HG03175 (cell line): Measurements from ENCODE around the gene TMCC3.

Experiments
- ATAC-seq: cut with Tn5 transposase; IDR thresholded peaks from one replicate; pipeline ENCODE4 v1.9.1; 2021; ENCODE audit warnings: mild to moderate bottlenecking, moderate library complexity; ENCODE audit not compliant: unreplicated experiment

The TMCC3 gene

DNA sequence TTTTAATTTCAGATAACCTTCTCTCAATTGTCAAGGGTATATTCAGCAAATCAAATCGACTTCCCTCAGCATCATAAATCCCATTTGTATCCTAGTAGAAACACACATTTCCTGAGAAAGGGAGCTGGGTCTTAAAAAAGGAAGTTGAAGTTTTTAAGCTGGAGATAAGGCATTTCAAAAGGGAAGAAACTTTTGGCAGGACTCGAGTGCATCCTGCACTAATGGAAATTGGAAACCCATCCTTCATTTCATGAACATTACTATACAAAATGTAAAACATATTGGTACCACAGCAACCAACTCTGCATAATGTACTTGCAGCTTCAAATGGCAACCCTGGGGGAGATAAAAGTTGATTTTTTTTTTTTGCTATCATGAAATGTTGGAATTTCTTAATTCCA, 23.7 kb upstream of the TMCC3 start:
- no peak for ATAC-seq

DNA sequence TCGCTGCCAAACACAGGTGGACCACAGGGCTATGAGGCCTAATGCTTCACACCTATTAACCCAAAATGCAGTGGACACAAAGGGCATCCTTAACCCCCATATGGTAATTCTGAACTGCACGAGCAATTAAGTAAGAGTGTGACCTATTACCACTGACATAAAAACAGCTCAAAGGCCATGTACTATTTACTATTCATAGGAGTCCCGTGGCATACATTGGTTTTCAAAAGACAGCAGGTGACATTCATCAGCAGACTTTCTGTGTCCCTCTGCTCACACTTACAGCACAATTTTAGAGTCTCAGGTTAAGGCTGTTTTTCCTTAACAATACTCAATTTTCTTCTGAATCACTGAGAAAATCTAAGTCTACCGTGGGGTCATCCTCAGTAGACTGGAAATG, 23.1 kb upstream of the TMCC3 start:
- ATAC-seq, result no peak

DNA sequence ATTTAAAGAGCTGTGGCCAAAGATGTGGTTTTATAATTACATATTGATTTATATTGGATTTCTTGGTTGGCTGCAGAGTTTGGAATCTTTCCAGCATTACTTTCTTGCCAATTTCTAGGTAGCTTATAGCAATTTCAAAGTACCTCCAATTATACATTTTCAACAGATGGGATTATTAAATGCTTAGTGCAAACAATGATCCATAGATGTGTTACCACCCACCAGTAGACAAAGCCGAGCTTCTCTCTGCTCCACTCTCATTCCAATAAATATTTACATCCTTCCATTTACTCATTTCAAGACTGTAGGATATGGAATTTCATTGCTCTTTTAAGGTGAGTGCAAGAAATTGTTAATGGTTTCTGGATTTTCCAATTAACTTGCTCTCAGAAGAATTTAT, 21.6 kb upstream of the TMCC3 start:
- no peak for ATAC-seq

DNA sequence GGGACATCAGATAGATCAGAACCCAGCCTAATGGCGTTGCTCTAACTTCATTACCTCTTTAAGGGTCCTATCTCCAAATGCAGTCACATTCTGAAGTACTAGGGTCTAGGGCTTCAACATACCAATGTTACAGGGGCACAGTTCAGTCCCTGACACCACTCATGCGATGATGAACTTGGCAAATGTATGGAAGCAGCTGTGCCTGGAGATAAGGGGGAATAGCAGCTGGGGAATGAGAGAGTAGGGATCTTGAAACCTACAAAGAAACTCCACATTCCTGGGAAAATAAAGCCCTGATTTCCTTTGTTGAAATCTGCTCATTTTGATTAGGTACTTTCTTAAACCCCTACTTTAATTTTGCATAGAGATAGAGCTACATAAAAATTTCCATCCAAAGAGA, 20.5 kb upstream of the TMCC3 start:
- ATAC-seq, result no peak

DNA sequence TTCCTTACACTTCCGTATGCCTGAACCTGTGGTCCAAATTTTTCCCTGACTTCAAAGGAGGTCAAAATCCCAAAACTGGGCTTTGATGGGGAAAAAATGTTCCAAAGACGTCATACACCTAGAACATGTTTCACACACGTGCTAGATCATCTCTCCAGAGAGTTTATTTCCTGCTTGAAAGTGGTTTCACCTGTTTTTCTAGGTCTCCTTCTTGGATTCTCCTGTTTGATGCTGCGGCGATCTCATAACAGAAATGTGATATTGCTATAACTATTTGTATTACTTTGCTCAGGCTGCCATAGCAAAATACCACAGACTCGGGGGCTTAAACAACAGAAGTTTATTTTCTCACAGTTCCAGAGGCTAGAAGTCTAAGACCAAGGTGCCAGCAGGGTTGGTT, 19.7 kb upstream of the TMCC3 start:
- ATAC-seq, result no peak

DNA sequence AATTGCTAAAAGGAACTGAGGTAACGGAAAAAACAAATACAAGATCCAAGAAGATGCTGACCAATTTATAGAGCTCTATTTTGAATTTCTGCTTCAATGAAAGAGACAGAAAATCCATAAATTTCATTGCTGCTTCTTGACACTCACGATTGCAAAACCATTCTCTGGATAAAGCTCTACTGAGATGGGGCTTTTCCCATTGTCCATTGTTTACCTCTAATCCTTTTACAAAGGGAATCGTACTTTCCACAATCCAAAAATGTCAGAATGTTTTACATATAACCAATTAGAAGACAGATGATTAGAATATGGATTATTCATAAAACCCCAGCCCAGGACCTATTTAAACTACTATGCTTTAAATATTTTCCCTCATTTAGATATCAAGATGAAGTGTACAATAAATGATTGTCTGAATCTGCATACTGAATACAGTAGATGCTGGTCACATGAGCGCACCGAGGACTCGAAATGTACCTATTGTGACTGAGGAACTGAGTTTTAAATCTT, 16.7 kb upstream of the TMCC3 start:
- no peak for ATAC-seq

DNA sequence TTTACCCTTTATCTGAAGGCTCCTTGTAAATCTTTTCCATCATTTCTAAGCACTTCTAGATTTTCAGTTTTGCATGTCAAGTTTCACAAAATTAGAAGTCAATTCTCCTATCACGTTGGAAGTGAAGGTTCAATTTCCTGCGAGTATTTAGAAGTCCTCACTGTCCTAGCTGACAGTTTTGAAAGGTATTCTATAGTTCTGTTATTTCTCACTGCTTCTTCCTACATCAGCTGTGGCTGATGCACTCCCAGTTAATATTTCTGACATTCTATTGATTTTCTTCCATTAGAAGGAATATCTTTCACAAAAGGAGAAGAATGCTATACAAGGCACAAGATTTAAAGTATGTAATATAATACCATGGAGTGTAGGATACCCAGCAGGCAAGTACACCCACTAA, 15.8 kb upstream of the TMCC3 start:
- ATAC-seq, result no peak

DNA sequence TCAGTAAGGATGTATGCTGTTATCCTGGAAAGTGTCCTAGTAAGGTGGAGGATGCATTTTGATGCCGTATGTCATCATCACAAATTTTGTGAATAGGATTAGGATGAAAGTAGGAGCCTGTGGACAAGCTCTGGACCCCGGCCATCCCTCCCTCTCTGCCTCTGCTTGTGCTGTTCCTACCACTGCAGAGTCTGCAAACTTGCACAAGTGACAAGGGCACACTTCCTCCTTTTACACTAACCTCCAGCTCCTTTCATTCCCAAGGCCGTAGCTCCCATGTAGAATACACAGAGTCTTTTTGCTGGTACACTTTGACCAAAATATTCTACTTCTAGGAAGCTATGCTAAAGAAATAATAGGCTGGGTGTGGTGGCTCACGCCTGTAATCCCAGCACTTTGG, 13.3 kb upstream of the TMCC3 start:
- no peak for ATAC-seq

DNA sequence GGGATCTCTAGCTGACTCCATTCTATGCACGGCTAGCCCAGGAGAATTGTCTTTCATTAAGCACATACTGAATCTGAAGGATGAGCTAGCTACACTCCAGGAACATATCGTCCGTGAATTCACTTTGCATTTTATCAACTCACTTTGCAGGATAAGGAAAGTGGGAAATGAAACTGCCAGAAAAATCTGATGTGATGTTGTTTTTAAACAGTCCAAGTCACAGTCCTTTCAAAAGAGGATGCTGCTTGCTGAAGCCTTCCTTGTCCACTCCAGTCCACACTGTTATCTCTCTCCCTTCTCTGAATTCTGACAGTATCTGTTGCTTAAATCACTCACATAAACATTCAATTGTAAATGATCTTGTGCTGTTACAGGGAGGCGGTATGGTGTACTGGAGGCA, 12.7 kb upstream of the TMCC3 start:
- no peak for ATAC-seq

DNA sequence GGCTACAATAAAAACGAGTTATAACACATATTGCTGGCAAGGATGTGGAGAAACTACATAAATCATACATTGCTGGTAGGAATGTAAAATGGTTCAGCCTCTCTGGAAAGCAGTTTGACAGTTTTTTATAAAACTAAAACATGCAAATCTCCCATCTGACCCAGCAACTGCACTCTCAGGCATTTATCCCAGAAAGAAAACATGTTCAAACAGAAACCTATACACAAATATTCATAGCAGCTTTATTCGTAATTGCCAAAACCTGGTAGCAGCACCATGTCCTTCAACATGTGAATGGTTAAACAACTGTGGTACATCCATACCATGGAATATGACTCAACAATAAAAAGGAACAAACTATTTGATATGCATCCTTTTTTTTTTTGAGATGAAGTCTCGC, 10.1 kb upstream of the TMCC3 start:
- ATAC-seq, result no peak

DNA sequence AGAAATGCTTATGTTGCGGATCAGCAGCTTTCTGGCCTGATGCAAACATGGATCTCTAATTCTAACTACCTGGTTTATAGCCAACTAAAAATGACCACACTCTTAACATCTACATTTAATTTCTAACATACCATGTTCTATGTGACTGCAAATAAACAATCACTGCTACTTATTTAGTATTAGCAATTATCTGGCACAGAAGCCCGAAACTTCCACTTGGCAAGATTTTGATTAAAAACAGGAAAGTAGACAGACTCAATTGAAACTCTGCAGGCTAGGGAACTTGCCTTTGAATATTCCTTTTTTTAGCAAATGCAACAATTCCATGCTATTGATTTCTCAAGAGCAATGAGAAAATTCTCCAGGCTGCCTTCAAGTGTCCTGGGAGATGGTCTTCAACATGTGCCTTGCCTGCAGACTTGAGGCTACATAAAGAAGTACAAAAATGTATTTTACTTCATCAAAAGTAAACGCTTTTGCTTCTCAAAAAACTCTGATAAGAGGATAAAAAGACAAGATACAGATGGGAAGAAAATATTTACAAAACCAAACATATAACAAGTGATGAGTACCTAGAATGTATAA, 9.1 kb upstream of the TMCC3 start:
- ATAC-seq, result no peak

DNA sequence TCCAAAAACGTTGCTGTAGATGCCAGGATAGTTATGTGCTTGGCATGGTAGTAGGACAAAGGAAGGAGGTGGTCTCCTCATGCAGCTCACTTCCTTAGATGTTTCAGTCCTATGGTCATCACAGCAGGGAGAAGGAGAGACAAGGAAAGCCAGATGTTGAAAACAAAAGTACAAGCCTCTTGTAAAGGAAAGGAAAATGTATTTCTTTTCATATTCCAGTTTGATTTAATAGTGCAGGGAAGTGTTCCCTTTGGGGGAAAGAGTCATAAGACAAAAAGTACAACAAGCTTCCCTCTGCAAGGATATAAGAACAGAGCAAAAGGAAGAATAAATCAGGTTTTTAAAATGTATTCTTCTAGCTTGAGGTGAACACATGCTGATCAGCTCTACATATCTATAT, 8.6 kb upstream of the TMCC3 start:
- no peak for ATAC-seq

DNA sequence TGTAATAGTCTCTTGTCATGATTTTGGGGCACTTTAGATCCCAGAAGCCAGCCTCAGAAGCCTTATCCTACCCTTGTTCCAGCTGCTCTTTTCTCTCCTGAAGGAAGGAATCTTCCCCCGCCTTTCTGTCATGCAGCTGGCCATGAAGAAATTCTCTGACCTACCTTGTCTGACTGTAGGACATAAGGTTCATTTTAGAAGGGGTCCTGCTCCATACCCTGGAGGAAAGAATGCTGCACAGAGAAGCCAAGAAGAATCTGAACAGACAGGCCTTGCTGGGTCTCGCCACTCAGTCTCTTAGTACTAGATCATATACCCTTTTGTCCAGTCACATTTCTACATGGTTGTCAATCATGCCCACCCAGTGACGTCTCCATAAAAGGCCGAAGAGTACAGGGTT, 6.2 kb upstream of the TMCC3 start:
- no peak for ATAC-seq

DNA sequence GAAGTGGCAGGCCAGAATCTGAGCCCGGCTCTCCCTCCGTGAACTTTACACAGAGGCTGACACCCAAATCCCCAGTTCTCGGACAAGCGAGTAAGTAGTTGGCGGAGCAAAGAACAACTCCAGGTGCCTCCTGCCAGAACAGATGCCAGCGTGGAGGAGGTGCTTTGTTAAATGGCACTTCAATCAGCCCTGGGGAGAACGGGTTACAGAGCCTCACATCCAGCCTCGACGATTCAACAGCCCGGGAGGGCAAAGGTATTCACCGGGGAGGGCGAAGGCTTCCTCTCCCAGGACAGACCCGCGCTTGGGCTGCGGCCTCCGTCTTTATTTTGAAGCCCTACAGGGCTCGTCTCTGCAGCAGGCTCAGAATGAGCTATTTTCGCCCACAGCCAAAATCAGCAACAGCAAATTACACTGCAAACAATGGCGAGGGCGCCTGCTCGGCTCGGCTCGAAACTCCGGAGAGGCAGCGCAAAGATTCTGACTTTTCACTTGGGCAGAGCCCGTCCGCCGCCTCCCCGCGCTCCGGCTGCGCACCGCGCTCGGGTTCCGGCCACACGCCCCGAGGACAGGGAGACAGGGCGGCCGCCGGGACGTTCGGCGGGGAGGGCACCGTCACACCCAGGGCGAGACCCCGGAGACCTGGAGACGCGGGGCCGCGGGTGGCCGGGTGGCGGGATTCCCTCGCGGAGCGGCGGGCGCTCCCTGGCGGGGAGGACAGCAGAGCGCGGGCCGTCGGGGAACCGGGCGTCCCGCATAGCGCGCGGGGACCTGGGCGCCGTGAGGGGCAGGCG, 811 bp downstream of the TMCC3 start:
- peak; percentile 54 for ATAC-seq

DNA sequence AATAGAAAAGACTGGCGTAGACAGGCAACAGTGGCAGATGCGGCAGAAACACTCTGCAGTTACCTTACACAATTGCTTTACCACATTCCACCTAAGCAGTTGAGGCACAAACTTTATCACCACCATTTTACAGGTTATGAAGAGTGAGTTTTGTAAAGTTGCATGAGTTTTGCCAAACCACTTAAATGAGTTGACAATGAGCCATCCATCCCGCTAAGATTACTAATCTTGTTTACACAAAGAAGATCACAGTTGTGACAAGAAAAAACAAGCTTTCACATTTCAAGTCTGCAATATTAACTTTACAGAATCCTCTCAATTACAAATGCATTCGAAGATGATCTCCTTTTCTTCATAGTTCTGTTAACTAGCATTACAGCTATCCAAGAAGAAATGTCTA, 1.8 kb downstream of the TMCC3 start:
- ATAC-seq, result no peak

DNA sequence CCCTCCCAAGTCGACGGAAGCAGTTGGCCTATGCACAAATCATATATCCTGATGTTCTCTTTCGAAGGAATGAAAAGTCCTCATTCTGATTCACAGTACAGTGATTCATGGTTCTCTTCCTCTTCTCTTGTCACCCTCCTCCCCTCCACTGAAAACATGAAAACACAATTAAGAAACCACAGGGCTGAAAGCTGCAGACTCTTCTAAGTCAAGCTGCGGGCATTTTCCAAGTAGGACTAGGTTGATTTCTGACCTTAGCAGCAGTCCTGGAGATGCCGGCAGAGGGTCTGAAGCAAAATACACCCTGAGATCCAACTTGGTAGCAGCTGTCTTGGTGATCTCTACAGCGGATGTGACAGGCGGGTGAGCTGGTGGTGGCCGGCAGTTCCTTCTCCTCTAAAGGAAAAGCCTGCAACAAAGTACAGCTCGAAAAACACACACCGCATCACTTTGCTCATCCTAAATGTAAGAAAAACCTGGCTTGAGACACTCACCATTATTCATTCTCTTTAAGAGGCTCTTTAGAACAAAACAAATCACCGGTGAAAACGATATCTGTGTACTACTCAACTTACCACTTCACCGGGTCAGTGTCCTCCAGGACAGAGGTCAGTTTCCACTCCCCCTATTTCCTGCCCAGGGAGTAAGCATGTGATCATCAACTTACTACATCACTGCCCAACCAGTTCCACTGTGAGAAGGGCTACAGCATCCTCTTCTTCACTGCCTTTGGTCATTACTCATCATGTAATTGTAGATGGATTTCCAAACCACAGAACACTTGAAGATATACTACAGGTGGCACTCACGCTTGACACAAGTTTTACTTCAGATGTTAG, 6.0 kb downstream of the TMCC3 start:
- peak; percentile 37 for ATAC-seq

DNA sequence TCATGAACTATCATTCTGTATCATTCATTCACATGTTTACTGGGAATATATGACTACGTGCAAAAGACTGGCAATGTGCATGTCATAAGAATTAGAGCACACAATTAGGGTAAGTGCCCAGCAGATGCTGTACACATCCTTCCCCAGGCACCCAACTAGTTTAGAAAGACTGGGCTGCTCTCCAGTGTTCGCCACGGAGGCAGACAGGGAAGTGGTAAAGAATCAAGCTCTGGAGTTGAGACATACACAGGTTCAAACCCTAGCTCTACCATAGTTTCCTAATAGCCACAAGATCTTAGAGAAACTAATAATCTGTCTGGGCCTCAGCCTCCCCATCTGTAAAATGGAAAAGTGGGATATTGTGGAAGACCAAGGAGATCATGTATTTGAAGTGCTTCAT, 6.8 kb downstream of the TMCC3 start:
- no peak for ATAC-seq

DNA sequence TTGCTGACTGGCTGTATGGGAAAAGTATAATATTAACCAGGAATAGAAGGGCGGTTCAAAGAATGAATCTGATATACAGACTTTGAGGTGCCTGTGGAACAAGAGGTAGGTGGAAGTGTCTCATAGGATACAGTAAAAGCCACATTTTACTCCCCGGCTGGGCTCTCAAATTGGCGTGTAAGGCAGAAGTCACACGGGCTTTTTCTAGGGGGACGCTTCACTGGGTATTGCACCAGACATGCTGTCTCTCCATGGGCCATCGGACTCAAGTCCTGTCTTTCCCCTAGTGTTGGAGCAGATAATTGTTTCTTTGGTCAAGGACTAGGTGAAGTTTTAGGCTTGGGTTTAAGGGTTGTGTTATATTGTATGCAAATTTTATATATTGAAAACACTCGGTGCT, 9.1 kb downstream of the TMCC3 start:
- no peak for ATAC-seq

DNA sequence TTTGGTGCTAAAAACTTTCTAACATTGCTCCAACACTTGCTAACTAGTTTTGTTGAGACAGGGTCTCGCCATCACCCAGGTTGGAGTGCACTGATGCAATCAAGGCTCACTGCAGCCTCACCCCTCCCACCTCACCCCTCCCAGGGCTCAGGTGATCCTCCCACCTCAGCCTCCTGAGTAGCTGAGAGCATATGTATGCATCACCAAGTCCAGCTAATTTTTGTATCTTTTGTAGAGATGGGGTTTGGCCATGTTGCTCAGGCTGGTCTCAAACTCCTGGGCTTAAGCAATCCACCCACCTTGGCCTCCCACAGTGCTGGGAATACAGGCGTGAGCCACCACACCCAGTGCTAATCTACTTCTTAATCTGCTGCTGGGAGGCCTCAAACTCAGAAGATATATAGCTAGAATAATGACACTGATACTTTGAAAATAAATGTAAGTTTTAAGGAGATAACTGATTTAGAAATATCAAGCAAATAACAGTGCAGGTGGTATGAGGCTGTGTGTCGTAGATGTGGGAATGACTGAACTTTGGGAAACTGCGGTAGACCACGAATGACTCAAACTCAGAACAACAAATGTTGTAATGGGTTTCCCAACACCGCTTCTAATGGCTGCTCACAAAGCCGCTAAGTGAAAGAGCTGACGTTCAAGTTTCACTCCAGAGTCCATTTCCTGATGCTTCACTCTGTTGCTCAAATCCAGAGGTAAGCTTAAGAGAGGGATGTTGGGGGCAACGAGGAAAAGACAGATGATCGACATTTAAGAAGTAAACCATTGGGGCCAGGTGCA, 10.0 kb downstream of the TMCC3 start:
- ATAC-seq, result peak; percentile 55

DNA sequence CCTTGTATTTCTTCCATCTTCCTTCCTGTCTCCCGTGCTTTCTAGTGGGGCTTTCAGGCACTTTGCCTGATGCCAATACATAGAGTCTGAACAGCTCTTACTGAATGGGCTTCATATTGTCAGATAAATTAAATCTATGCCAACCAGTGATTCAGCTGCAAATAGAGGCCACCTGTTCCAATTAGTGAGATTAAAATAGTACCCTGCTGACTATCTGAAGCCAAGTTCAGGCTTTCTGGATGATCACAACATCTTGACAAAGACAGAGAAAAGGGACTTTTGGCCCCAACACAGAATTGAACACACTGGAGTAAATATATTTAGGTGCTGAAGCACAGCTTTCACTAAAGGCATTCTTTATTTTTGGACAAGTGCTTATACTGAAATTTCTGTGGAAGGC, 11.8 kb downstream of the TMCC3 start:
- no peak for ATAC-seq
